Calu3 (cell line): ENCODE results near the gene KCNIP4. TPM values are rescaled to one million over a fixed set of nuclear protein-coding genes. Genes with fewer than 3 reads are reported as not detected.

Experiments
- BruUV-seq: library from RNA; stranded (reverse); fragments of 400-500 nt; replicated peaks from 2 replicates; lab custom pipeline; 2021; lab: Mats Ljungman, UMichigan
- CTCF ChIA-PET: fragments of 300-600 bp; sonication (Branson Sonifier 250); formaldehyde crosslinking; loops from one replicate; lab custom pipeline; 2022; ENCODE audit warnings: antibody characterized with exemption; lab: Charles Lee
- DNase-seq: peaks from one replicate; pipeline ENCODE4 v3.0.0; 2022
- H3K27ac Mint-ChIP-seq: one replicate; pipeline ENCODE4 v1.8.0; 2022; ENCODE audit warnings: mixed read lengths; ENCODE audit not compliant: unreplicated experiment
- H3K27me3 Mint-ChIP-seq: one replicate; pipeline ENCODE4 v1.8.0; 2022; ENCODE audit warnings: mixed read lengths; ENCODE audit not compliant: unreplicated experiment
- H3K36me3 Mint-ChIP-seq: one replicate; pipeline ENCODE4 v1.8.0; 2022; ENCODE audit warnings: mild to moderate bottlenecking, moderate library complexity, mixed read lengths; ENCODE audit not compliant: insufficient read depth, unreplicated experiment
- H3K4me1 Mint-ChIP-seq: one replicate; pipeline ENCODE4 v1.8.0; 2022; ENCODE audit warnings: mild to moderate bottlenecking, low read depth, mixed read lengths; ENCODE audit not compliant: unreplicated experiment
- H3K4me3 Mint-ChIP-seq: one replicate; pipeline ENCODE4 v1.8.0; 2022; ENCODE audit warnings: mild to moderate bottlenecking, low read depth, moderate library complexity, mixed read lengths; ENCODE audit not compliant: unreplicated experiment
- H3K9me3 Mint-ChIP-seq: one replicate; pipeline ENCODE4 v1.8.0; 2022; ENCODE audit warnings: low read depth, mixed read lengths; ENCODE audit not compliant: unreplicated experiment
- CTCF ChIP-seq: fragments of 200-600 bp; IDR thresholded peaks from one replicate; pipeline ENCODE4 v1.8.0; 2022; ENCODE audit warnings: antibody characterized with exemption; ENCODE audit not compliant: unreplicated experiment
- intact Hi-C: fragments of 100-400 bp; cut with micrococcal nuclease; formaldehyde crosslinking; loops from one replicate; pipeline ENCODE4 v1.10.0; 2022; ENCODE audit not compliant: unreplicated experiment
- total RNA-seq: library from RNA; stranded (reverse); gene quantifications from 2 replicates; pipeline ENCODE4 v1.2.3, GENCODE V29; 2022

KCNIP4 gene
- total RNA-seq, 1 experiment from 2014 or later = not detected

GRCh38 chr4:21184788-21185187 lies 763.8 kb downstream of the KCNIP4 start:
- no peak for DNase-seq
- Mint-ChIP-seq H3K9me3 (no peaks in the 10 kb centered on the region), H3K4me1 (no peaks in the 10 kb centered on the region), H3K36me3 (no peaks in the 10 kb centered on the region), H3K4me3 (no peak overlapping the region), H3K27ac (no peak overlapping the region), H3K27me3 (peaks cover 17% of the 10 kb centered on the region)
- CTCF ChIA-PET = no interaction called here
- no peak for TF ChIP-seq CTCF
- no TSS peak for BruUV-seq
- intact Hi-C loops = loop anchor here (10.0 kb wide), 1 partner anchor 290 kb away; no protein-coding TSS in a partner anchor

- Mint-ChIP-seq H3K4me1 (no peaks in the 10 kb centered on the region), H3K9me3 (no peaks in the 10 kb centered on the region), H3K4me3 (no peak overlapping the region), H3K27me3 (peaks cover 17% of the 10 kb centered on the region), H3K27ac (no peak overlapping the region), H3K36me3 (no peaks in the 10 kb centered on the region)
- no TSS peak for BruUV-seq
- TF ChIP-seq CTCF = no peak
- no peak for DNase-seq
- CTCF ChIA-PET = no interaction called here
- intact Hi-C loops = loop anchor here (10.0 kb wide), 1 partner anchor 293 kb away; no protein-coding TSS in a partner anchor
Observed at GRCh38 chr4:21181716-21182115, 766.9 kb downstream of the KCNIP4 start.

- DNase-seq = no peak
- Mint-ChIP-seq H3K27ac (no peak overlapping the region), H3K9me3 (no peaks in the 10 kb centered on the region), H3K27me3 (no peaks in the 10 kb centered on the region), H3K4me3 (no peak overlapping the region), H3K36me3 (no peaks in the 10 kb centered on the region), H3K4me1 (no peaks in the 10 kb centered on the region)
- BruUV-seq = no TSS peak
- no peak for TF ChIP-seq CTCF
- CTCF ChIA-PET = no interaction called here
- intact Hi-C loops = no loop called here
Observed at GRCh38 chr4:21177871-21178270, 770.7 kb downstream of the KCNIP4 start.

- H3K36me3 Mint-ChIP-seq = no peaks in the 10 kb centered on the region
- no peaks in the 10 kb centered on the region for H3K4me1 Mint-ChIP-seq
- H3K4me3 Mint-ChIP-seq = no peak overlapping the region
- DNase-seq = no peak
- no peak for TF ChIP-seq CTCF
- BruUV-seq = no TSS peak
- H3K27me3 Mint-ChIP-seq = no peaks in the 10 kb centered on the region
- intact Hi-C loops = no loop called here
- no peaks in the 10 kb centered on the region for H3K9me3 Mint-ChIP-seq
- CTCF ChIA-PET = no interaction called here
- H3K27ac Mint-ChIP-seq = no peak overlapping the region
Observed at GRCh38 chr4:21177092-21177491, 771.5 kb downstream of the KCNIP4 start.
